Activated CD4-positive, alpha-beta T cell treated with anti-CD3 and anti-CD28 coated beads, Interleukin-2, amount 10 ng/mL, durations not matched to agents 24 days and 14 days (primary cell): ENCODE measurements around the gene LRRC37B. TPM values are rescaled to one million over a fixed set of nuclear protein-coding genes. Genes with fewer than 3 reads are reported as not detected.
"Not testable (repeated sequence)": the region's sequence is repeated elsewhere in the genome, so short reads cannot be mapped to it uniquely, and the experiment has no call there.

Experiments
- DNase-seq: peaks from one replicate; pipeline ENCODE4 v3.0.0; 2022
- H3K27ac Mint-ChIP-seq: one replicate; pipeline ENCODE4 v1.8.0; 2022; ENCODE audit warnings: mild to moderate bottlenecking, mixed read lengths
- H3K27me3 Mint-ChIP-seq: one replicate; pipeline ENCODE4 v1.8.0; 2022; ENCODE audit warnings: mixed read lengths
- H3K36me3 Mint-ChIP-seq: one replicate; pipeline ENCODE4 v1.8.0; 2022; ENCODE audit warnings: low read depth, mild to moderate bottlenecking, mixed read lengths
- H3K4me1 Mint-ChIP-seq: one replicate; pipeline ENCODE4 v1.8.0; 2021; ENCODE audit warnings: mixed read lengths
- H3K4me3 Mint-ChIP-seq: one replicate; pipeline ENCODE4 v1.8.0; 2022; ENCODE audit warnings: mild to moderate bottlenecking, moderate library complexity, mixed read lengths
- H3K9me3 Mint-ChIP-seq: one replicate; pipeline ENCODE4 v1.8.0; 2021; ENCODE audit warnings: mixed read lengths
- intact Hi-C: fragments of 100-400 bp; cut with micrococcal nuclease; formaldehyde crosslinking; loops from one replicate; pipeline ENCODE4 v1.15.1; 2023
- total RNA-seq: library from RNA; stranded (reverse); gene quantifications from 2 replicates; pipeline ENCODE4 v1.2.3, GENCODE V29; 2022

Gene LRRC37B
- 17.7 and 22.1 TPM in 2 replicates for total RNA-seq

DNA sequence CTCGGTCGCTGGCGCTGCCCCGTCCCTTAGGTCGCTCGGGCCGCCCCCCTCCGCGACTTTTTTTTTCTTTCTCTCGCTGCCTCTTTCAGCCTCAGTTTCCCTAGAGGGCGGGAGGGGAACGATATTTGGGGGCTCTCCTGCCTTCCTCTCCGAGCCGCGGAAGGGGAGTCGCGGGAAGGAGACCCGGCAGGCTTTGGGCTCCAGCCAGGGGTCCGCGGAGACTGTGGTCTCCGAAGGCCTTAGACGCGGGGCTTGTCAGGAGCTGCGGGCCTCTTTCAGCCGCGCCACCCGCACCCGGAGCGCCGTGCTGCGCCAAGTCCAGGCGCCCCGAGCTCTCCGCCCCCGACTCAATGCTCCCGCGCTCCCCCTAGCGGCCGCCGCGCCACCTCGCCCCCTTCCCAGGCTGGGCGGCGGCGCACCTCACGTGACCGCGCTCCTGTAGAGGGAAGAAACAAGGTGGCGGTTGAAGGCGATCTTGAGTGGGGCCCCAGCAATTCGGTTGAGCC lies at the start of gene LRRC37B:
Gene LRRC37B, plus strand, starts transcription at position 427 of the 506 bp plus-strand sequence. CDS start 14,010 bp downstream, outside the sequence.
- Mint-ChIP-seq H3K27me3 (no peaks in the 10 kb centered on the region), H3K4me1 (peaks cover 30% of the 10 kb centered on the region), H3K9me3 (no peaks in the 10 kb centered on the region), H3K36me3 (peaks cover 17% of the 10 kb centered on the region), H3K27ac (peak within 1 kb of the TSS; percentile 90), H3K4me3 (peak within 1 kb of the TSS; percentile 91)
- intact Hi-C loops, result loop anchor here (10.0 kb wide), 1 partner anchor 348 kb away; the partner anchor contains the start of gene ZNF207
- peak; percentile 98 for DNase-seq

DNA sequence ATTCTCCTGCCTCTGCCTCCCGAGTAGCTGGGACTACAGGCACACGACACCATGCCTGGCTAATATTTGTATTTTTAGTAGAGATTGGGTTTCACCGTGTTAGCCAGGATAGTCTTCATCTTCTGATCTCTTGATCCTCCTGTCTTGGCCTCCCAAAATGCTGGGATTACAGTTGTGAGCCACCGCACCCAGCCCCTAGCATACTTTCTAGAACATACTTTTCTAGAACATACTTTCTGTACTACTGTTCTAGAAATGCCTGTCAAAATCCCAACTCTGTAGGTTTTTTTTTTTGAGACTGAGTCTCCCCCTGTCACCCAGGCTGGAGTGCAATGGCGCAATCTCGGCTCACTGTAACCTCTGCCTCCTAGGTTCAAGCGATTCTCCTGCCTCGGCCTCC lies 43.1 kb upstream of the LRRC37B start:
- peaks cover 54% of the 10 kb centered on the region for H3K36me3 Mint-ChIP-seq
- H3K27ac Mint-ChIP-seq, DNase-seq, H3K4me3 Mint-ChIP-seq, intact Hi-C loops, H3K27me3 Mint-ChIP-seq, H3K4me1 Mint-ChIP-seq, H3K9me3 Mint-ChIP-seq: not testable (repeated sequence)

DNA sequence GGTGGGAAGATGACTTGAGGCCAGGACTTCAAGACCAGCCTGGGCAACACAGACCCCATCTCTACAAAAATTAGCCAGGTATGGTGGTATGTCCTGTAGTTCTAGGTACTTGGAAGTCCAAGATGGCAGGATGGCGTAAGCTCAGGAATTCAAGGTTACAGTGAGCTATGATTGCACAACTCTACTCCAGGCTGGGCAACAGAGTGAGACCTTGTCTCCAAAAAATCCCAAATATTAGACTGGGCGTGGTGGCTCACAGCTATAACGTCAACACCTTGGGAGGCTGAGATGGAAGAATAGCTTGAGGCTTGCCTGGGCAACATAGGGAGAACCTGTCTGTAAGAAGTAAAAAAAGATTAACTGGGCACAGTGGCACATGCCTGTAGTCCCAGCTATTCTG lies 39.5 kb upstream of the LRRC37B start:
- Mint-ChIP-seq H3K4me1 (peaks cover 2% of the 10 kb centered on the region), H3K36me3 (peaks cover 33% of the 10 kb centered on the region), H3K9me3 (no peaks in the 10 kb centered on the region), H3K27me3 (no peaks in the 10 kb centered on the region), H3K4me3 (no peak overlapping the region), H3K27ac (no peak overlapping the region)
- intact Hi-C loops, result no loop called here
- no peak for DNase-seq

DNA sequence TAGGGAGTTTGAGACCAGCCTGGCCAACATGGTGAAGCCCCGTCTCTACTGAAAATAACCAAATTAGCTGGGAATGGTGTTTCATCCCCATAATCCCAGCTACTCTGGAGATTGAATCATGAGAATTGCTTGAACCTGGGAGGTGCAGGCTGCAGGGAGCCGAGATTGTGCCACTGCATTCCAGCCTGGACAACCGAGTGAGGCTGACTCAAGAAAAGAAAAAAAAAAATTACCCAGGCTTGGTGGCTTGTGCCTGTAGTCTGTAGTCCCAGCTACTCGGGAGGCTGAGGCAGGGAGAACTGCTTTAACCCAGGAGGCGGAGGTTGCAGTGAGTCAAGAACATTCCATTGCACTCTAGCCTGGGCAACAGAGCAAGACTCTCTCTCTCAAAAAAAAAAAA lies 36.8 kb upstream of the LRRC37B start:
- intact Hi-C loops, H3K4me3 Mint-ChIP-seq, H3K27me3 Mint-ChIP-seq, H3K9me3 Mint-ChIP-seq, H3K27ac Mint-ChIP-seq, H3K4me1 Mint-ChIP-seq: not testable (repeated sequence)
- peaks cover 26% of the 10 kb centered on the region for H3K36me3 Mint-ChIP-seq
- DNase-seq, result peak; percentile 46

DNA sequence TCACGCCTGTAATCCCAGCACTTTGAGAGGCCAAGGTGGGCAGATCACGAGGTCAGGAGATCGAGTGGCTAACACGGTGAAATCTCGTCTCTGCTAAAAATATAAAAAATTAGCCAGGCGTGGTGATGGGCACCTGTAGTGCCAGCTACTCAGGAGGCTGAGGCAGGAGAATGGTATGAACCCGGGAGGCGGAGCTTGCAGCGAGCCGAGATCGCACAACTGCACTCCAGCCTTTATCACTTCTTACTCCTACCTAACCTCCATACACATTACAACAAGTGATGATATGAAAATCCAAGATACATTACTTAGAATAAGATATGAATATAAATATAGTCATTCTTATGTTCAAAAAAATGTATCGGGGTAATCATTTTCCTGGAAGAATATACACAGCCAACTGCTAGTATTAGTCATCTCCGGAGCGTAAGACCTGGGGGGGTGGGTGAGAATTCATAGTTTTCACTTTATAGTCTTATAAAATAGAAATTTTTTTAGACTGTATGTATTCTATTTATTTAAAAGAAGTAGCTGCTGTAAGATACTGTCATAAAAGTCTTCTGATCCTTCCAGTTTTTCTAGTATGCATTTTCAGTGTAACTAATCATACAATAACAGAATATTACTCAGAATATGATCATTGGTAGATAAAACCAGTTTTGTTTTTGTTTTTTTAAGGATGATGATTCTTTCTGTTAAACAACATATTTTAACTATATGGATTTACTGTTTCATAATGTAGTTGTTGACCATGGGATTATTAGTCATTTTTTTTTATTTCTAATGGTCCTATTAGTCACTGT lies 32.7 kb upstream of the LRRC37B start:
- not testable (repeated sequence) for H3K27ac Mint-ChIP-seq

DNA sequence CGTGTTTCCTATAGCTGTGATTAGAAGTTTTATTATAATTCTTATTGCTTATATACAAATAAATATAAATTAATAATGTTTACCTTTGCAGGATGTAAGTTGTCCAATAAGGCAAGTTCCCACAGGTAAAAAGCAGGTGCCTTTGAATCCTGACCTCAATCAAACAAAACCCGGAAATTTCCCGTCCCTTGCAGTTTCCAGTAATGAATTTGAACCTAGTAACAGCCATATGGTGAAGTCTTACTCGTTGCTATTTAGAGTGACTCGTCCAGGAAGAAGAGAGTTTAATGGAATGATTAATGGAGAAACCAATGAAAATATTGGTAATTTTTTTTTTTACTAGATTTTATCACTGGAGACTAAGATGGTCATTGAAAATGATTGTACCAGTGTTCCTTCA lies 31.8 kb upstream of the LRRC37B start:
- H3K4me3 Mint-ChIP-seq, H3K27me3 Mint-ChIP-seq, H3K4me1 Mint-ChIP-seq, H3K9me3 Mint-ChIP-seq, H3K27ac Mint-ChIP-seq, DNase-seq, intact Hi-C loops: not testable (repeated sequence)
- peaks cover 28% of the 10 kb centered on the region for H3K36me3 Mint-ChIP-seq

More for the DNA sequence above, 32.7 kb upstream of the LRRC37B start:
- H3K27me3 Mint-ChIP-seq, H3K4me3 Mint-ChIP-seq, DNase-seq, H3K9me3 Mint-ChIP-seq, intact Hi-C loops, H3K4me1 Mint-ChIP-seq: not testable (repeated sequence)
- peaks cover 26% of the 10 kb centered on the region for H3K36me3 Mint-ChIP-seq

DNA sequence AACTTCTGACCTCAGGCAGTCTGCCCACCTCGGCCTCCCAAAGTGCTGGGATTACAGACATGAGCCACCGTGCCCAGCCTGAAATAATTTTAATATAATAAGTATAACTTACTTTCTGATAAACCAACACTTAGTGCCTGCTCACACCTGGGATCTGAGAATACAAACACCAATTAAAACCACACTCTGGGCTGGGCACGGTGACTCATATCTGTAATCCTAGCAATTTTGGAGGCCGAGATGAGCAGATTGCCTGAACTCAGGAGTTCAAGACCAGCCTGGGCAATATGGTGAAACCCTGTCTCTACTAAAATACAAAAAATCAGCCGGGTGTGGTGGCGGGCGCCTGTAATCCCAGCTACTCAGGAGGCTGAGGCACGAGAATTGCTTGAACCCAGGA lies 15.4 kb upstream of the LRRC37B start:
- H3K27me3 Mint-ChIP-seq, intact Hi-C loops, H3K4me3 Mint-ChIP-seq, DNase-seq, H3K27ac Mint-ChIP-seq, H3K9me3 Mint-ChIP-seq, H3K4me1 Mint-ChIP-seq: not testable (repeated sequence)
- H3K36me3 Mint-ChIP-seq, result peaks cover 41% of the 10 kb centered on the region

DNA sequence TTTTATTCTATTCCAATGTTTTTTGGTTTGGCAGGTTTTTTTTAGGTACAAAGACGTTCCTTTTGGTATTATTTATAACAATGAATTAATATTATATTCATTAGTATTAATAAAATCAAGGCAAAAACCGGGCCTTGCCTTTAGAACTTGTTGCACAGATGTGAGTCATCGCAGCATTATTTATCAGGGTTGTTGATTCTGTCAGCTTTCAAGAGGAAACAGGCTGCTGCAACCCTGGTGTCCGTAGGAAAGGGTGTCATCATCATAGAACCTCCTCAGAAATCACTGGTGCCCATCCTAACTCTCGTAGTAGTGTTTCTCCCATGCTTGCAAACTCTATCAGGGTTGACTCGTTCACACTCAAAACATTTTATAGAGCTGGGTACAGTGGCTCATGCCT lies 10.2 kb upstream of the LRRC37B start:
- no peak overlapping the region for H3K27ac Mint-ChIP-seq
- H3K9me3 Mint-ChIP-seq, result no peaks in the 10 kb centered on the region
- H3K4me1 Mint-ChIP-seq, result no peaks in the 10 kb centered on the region
- intact Hi-C loops, result no loop called here
- H3K27me3 Mint-ChIP-seq, result no peaks in the 10 kb centered on the region
- DNase-seq, result peak; percentile 34
- no peak overlapping the region for H3K4me3 Mint-ChIP-seq
- H3K36me3 Mint-ChIP-seq, result peaks cover 41% of the 10 kb centered on the region

DNA sequence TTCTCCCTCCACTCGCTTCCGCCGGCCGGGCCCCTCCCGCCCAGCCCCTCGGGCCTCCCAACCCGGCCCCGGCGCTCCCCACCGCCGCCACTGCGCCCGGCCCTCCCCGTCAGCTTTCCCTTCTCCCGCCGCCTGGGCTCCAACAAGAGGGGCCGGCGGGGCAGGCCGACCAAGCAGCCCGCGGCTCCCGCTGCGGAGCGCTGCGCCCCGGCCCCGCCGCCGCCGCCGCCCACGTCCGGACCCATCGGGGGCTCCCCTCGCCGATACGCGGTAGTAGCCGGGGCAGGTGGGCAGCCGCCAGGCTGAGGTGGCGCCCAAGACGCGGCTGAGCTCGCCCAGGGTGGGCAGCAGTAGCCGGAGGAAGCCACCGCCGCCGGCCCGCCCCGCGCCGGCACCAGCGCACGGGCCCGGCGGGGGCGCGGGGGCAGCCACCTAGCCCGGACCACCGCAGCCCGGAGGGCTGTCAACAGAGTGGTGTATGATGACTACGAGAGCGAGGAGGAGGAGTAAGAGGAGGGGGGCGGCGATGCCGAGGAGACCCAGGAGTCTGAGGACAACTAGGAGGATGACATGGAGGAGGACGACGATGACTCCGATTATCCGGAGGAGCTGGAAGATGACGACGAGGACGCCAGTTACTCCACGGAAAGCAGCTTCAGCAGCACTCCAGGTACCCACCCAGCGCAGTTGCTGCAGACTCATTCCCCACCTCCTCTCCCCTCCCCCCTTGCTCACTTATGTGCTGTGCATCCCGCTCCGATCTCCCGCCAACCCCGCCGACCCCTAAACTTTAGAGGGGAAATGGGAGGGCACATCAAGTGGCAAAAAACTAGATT lies 498 bp downstream of the LRRC37B start:
- H3K36me3 Mint-ChIP-seq, result peaks cover 19% of the 10 kb centered on the region
- no peaks in the 10 kb centered on the region for H3K9me3 Mint-ChIP-seq
- DNase-seq, result peak; percentile 85
- intact Hi-C loops, result loop anchor here (2.0 to 10.0 kb wide), 2 partner anchors 135 to 347 kb away; partner anchors contain the start of genes RHOT1 and ZNF207
- peak overlapping the region; percentile 91 for H3K4me3 Mint-ChIP-seq
- H3K27me3 Mint-ChIP-seq, result no peaks in the 10 kb centered on the region
- peaks cover 31% of the 10 kb centered on the region for H3K4me1 Mint-ChIP-seq
- peak overlapping the region; percentile 90 for H3K27ac Mint-ChIP-seq

DNA sequence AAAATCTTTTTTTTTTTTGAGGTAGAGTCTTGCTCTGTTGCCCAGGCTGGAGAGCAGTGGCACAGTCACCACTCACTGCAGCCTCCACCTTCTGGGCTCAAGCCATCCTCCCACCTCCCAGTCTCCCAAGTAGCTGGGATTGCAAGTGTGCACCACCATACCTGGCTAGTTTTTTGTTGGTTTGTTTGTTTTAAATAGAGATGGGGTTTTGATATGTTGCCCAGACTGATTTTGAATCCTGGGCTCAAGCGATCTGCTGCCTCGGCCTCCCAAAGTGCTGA lies 2.0 kb downstream of the LRRC37B start:
- no peaks in the 10 kb centered on the region for H3K9me3 Mint-ChIP-seq
- peaks cover 20% of the 10 kb centered on the region for H3K36me3 Mint-ChIP-seq
- peak; percentile 50 for DNase-seq
- intact Hi-C loops, result loop anchor here (2.0 to 10.0 kb wide), 2 partner anchors 134 to 346 kb away; partner anchors contain the start of genes RHOT1 and ZNF207
- peaks cover 32% of the 10 kb centered on the region for H3K4me1 Mint-ChIP-seq
- no peaks in the 10 kb centered on the region for H3K27me3 Mint-ChIP-seq
- H3K4me3 Mint-ChIP-seq, result peak overlapping the region; percentile 91
- H3K27ac Mint-ChIP-seq, result peak overlapping the region; percentile 90

DNA sequence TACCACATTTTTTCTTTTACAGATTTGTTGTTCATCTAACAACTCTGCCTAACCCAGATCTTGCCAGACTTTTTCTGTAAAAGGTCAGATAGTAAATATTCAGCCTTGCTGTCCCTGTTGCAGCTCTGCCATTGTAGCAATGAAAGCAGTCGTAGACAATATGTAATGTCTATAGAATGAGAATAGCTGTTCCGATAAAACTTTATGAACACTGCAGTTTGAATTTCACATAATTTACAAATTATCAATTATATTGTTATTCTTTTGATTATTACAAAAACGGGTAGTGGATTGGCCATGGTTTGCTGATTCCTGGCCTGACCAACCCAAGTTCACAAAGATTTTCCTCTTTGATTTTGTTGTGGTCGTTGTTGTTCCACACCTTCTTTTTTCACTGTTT lies 2.9 kb downstream of the LRRC37B start:
- Mint-ChIP-seq H3K36me3 (peaks cover 20% of the 10 kb centered on the region), H3K27me3 (no peaks in the 10 kb centered on the region), H3K9me3 (no peaks in the 10 kb centered on the region), H3K4me1 (peaks cover 33% of the 10 kb centered on the region), H3K27ac (no peak overlapping the region), H3K4me3 (peak overlapping the region; percentile 91)
- DNase-seq, result no peak
- intact Hi-C loops, result no loop called here

DNA sequence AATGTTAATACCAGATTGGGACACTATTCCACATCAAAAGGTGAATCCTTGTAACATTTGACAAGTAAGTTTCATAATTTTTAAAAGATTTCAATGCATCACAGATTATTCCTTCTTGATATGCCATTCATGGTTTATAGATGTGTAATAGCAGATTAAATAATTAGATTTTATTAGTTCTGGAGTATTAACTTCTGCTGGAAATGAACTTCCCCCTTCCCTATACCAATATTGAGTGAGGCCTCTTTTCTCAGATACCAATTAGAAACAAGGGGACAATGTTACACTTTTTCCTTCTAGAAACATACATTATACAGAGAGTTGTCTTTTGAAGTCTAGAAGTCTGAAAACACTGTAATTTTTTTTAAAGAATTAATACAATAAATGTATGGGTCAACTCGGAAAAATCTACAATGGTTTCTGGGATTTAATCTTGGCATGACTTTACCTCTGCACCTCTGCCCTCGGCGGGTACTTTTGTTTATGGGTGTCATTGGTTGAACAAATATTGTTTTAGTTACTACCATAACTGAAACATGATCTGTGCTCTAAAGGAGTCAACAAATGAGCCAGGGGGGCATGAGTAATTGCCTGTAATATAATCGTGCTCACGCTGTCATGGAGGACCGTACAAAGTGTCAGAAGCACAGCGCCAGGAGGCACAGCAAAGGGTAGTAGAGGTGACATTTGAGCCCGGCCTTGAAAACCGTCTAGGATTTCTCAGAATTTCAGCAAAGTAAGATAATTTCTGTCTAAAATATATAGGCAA lies 8.2 kb downstream of the LRRC37B start:
- intact Hi-C loops, result no loop called here
- Mint-ChIP-seq H3K4me3 (no peak overlapping the region), H3K36me3 (peaks cover 34% of the 10 kb centered on the region), H3K4me1 (peaks cover 37% of the 10 kb centered on the region), H3K27me3 (no peaks in the 10 kb centered on the region), H3K27ac (peak overlapping the region; percentile 70), H3K9me3 (no peaks in the 10 kb centered on the region)
- peak; percentile 47 for DNase-seq

DNA sequence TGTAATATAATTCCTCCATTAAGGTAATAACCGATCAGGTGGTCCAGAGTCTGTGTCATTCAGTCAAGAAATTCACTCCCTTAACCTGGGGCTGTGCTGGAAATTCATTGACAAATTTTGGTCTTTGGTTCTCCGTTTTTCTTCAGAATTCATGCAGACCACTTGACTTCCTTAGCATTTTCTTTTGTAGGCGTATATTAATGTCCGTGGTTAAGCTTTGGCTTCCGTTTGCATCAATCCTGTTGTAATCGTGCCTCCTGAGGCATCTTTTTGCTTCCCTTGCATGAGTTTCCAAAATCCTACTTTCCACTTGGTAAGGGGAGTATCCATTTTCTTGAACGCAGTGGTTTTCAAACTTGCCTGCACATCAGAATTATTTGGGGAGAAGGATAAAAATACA lies 9.0 kb downstream of the LRRC37B start:
- Mint-ChIP-seq H3K36me3 (peaks cover 31% of the 10 kb centered on the region), H3K27ac (peak overlapping the region; percentile 51), H3K9me3 (no peaks in the 10 kb centered on the region), H3K4me3 (peak overlapping the region; percentile 44), H3K4me1 (peaks cover 33% of the 10 kb centered on the region), H3K27me3 (no peaks in the 10 kb centered on the region)
- intact Hi-C loops, result no loop called here
- peak; percentile 55 for DNase-seq
